BLaER1 (cell line): ENCODE measurements around the gene FTCDNL1.

Source experiments
- H3K27ac ChIP-seq: shearing (Covaris generic); formaldehyde crosslinking; 2 replicates; pipeline ENCODE4 v1.8.1; 2022
- H3K27me3 ChIP-seq: shearing (Covaris generic); formaldehyde crosslinking; 2 replicates; pipeline ENCODE4 v1.8.1; 2022
- H3K36me3 ChIP-seq: shearing (Covaris generic); formaldehyde crosslinking; 2 replicates; pipeline ENCODE4 v1.8.1; 2022
- H3K4me1 ChIP-seq: shearing (Covaris generic); formaldehyde crosslinking; 2 replicates; pipeline ENCODE4 v1.8.1; 2022
- H3K4me2 ChIP-seq: shearing (Covaris generic); formaldehyde crosslinking; 2 replicates; pipeline ENCODE4 v1.8.1; 2022
- H3K4me3 ChIP-seq: shearing (Covaris generic); formaldehyde crosslinking; 2 replicates; pipeline ENCODE4 v1.8.1; 2022
- H3K9ac ChIP-seq: shearing (Covaris generic); formaldehyde crosslinking; 2 replicates; pipeline ENCODE4 v1.8.1; 2022
- H3K9me3 ChIP-seq: shearing (Covaris generic); formaldehyde crosslinking; 2 replicates; pipeline ENCODE4 v1.8.1; 2022
- H4K20me1 ChIP-seq: shearing (Covaris generic); formaldehyde crosslinking; 2 replicates; pipeline ENCODE4 v1.8.1; 2022
- Cebpa-rat ChIP-seq: shearing (Covaris generic); IDR thresholded peaks from 2 replicates; pipeline ENCODE4 v1.8.1; 2022

The FTCDNL1 gene

GRCh38 chr2:199797431-199798403 lies 53.3 kb downstream of the FTCDNL1 start:
- H3K4me1 ChIP-seq: no peaks in the 10 kb centered on the region
- no peak overlapping the region for H3K4me3 ChIP-seq
- no peaks in the 10 kb centered on the region for H3K9me3 ChIP-seq
- no peak for TF ChIP-seq Cebpa-rat
- H3K27me3 ChIP-seq: no peaks in the 10 kb centered on the region
- no peak overlapping the region for H3K27ac ChIP-seq
- H3K4me2 ChIP-seq: no peak overlapping the region
- H3K9ac ChIP-seq: no peak overlapping the region
- no peaks in the 10 kb centered on the region for H3K36me3 ChIP-seq
- H4K20me1 ChIP-seq: no peaks in the 10 kb centered on the region

GRCh38 chr2:199792381-199792780 lies 58.6 kb downstream of the FTCDNL1 start:
- H3K4me3 ChIP-seq: no peak overlapping the region
- H4K20me1 ChIP-seq: no peaks in the 10 kb centered on the region
- H3K4me1 ChIP-seq: no peaks in the 10 kb centered on the region
- no peaks in the 10 kb centered on the region for H3K36me3 ChIP-seq
- no peaks in the 10 kb centered on the region for H3K27me3 ChIP-seq
- no peak for TF ChIP-seq Cebpa-rat
- H3K4me2 ChIP-seq: no peak overlapping the region
- no peaks in the 10 kb centered on the region for H3K9me3 ChIP-seq
- no peak overlapping the region for H3K9ac ChIP-seq
- H3K27ac ChIP-seq: no peak overlapping the region

DNA sequence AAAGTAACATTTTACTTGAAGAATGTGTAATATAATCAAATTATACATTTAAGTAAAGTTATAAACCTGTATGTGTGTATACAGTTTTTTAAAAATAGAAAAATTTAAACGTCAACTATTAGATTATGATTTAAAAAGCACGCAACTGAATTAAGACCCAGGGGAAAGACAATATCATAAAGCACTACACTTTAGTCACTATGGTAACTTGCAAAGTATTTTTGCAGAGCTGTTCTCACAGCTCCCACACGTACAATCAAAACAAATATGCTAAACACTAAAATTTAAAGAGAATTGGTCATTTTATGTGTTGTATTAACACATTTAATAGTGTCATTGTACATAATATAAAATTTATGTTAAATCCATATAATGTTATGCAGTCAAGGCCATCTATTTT lies 59.7 kb downstream of the FTCDNL1 start:
- Histone ChIP-seq H3K9me3 (no peaks in the 10 kb centered on the region), H3K4me1 (no peaks in the 10 kb centered on the region), H3K9ac (no peak overlapping the region), H3K4me3 (no peak overlapping the region), H4K20me1 (no peaks in the 10 kb centered on the region), H3K36me3 (no peaks in the 10 kb centered on the region), H3K4me2 (no peak overlapping the region), H3K27ac (no peak overlapping the region), H3K27me3 (no peaks in the 10 kb centered on the region)
- no peak for TF ChIP-seq Cebpa-rat

- H3K4me3 ChIP-seq: no peak overlapping the region
- peak overlapping the region; percentile 65 for H3K4me2 ChIP-seq
- H3K9ac ChIP-seq: no peak overlapping the region
- no peaks in the 10 kb centered on the region for H3K36me3 ChIP-seq
- no peak for TF ChIP-seq Cebpa-rat
- H3K27me3 ChIP-seq: no peaks in the 10 kb centered on the region
- no peak overlapping the region for H3K27ac ChIP-seq
- H3K4me1 ChIP-seq: peaks cover 9% of the 10 kb centered on the region
- no peaks in the 10 kb centered on the region for H3K9me3 ChIP-seq
- H4K20me1 ChIP-seq: no peaks in the 10 kb centered on the region
Measured at GRCh38 chr2:199784512-199784911, 66.5 kb downstream of the FTCDNL1 start.

- no peak for TF ChIP-seq Cebpa-rat
- no peak overlapping the region for H3K9ac ChIP-seq
- H3K9me3 ChIP-seq: no peaks in the 10 kb centered on the region
- H3K36me3 ChIP-seq: no peaks in the 10 kb centered on the region
- H3K27me3 ChIP-seq: no peaks in the 10 kb centered on the region
- no peak overlapping the region for H3K4me3 ChIP-seq
- peaks cover 12% of the 10 kb centered on the region for H3K4me1 ChIP-seq
- no peak overlapping the region for H3K4me2 ChIP-seq
- H3K27ac ChIP-seq: no peak overlapping the region
- no peaks in the 10 kb centered on the region for H4K20me1 ChIP-seq
Measured at GRCh38 chr2:199779589-199779988, 71.4 kb downstream of the FTCDNL1 start.

GRCh38 chr2:199778655-199779054 lies 72.3 kb downstream of the FTCDNL1 start:
- no peak overlapping the region for H3K27ac ChIP-seq
- H3K36me3 ChIP-seq: no peaks in the 10 kb centered on the region
- no peak overlapping the region for H3K9ac ChIP-seq
- TF ChIP-seq Cebpa-rat: no peak
- H4K20me1 ChIP-seq: no peaks in the 10 kb centered on the region
- H3K4me2 ChIP-seq: no peak overlapping the region
- H3K4me3 ChIP-seq: no peak overlapping the region
- no peaks in the 10 kb centered on the region for H3K9me3 ChIP-seq
- no peaks in the 10 kb centered on the region for H3K27me3 ChIP-seq
- H3K4me1 ChIP-seq: peaks cover 7% of the 10 kb centered on the region; the same call in 1 of the 2 replicates

DNA sequence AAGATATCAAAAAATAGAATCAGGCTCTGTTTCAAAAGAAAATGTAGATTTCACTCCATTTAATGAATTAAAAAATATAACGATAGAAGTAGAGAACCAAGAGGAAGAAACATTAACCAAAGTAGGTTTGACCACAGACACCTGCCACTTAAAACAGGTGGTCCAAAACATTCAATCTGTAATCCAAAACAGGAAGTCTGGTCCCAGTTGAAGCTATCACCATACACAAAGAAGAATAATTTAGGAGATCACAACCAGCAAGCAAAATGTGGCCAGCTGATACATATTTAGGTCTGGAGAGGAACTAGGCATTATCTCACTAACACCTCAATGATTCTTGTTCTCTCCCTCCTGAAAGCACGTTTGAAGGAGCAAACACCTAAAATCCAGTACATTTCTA lies 73.1 kb downstream of the FTCDNL1 start:
- no peaks in the 10 kb centered on the region for H4K20me1 ChIP-seq
- TF ChIP-seq Cebpa-rat: no peak

GRCh38 chr2:199777315-199777714 lies 73.7 kb downstream of the FTCDNL1 start:
- Histone ChIP-seq H3K4me3 (no peak overlapping the region), H4K20me1 (no peaks in the 10 kb centered on the region), H3K27me3 (no peaks in the 10 kb centered on the region), H3K27ac (no peak overlapping the region), H3K4me2 (no peak overlapping the region), H3K36me3 (no peaks in the 10 kb centered on the region), H3K4me1 (peaks cover 7% of the 10 kb centered on the region; the same call in 1 of the 2 replicates), H3K9ac (no peak overlapping the region), H3K9me3 (no peaks in the 10 kb centered on the region)
- no peak for TF ChIP-seq Cebpa-rat

More for the DNA sequence above, 73.1 kb downstream of the FTCDNL1 start:
- no peaks in the 10 kb centered on the region for H3K9me3 ChIP-seq
- H3K27ac ChIP-seq: no peak overlapping the region
- no peak overlapping the region for H3K4me2 ChIP-seq
- H3K4me1 ChIP-seq: peaks cover 7% of the 10 kb centered on the region; the same call in 1 of the 2 replicates
- H3K36me3 ChIP-seq: no peaks in the 10 kb centered on the region
- no peak overlapping the region for H3K9ac ChIP-seq
- no peak overlapping the region for H3K4me3 ChIP-seq
- no peaks in the 10 kb centered on the region for H3K27me3 ChIP-seq

GRCh38 chr2:199775267-199775666 lies 75.7 kb downstream of the FTCDNL1 start:
- TF ChIP-seq Cebpa-rat: no peak
- Histone ChIP-seq H3K4me3 (no peak overlapping the region), H3K27ac (no peak overlapping the region)

More at GRCh38 chr2:199775267-199775666, 75.7 kb downstream of the FTCDNL1 start:
- no peaks in the 10 kb centered on the region for H4K20me1 ChIP-seq
- no peak overlapping the region for H3K9ac ChIP-seq
- no peak overlapping the region for H3K4me2 ChIP-seq
- H3K27me3 ChIP-seq: no peaks in the 10 kb centered on the region
- peaks cover 7% of the 10 kb centered on the region; the same call in 1 of the 2 replicates for H3K4me1 ChIP-seq
- no peaks in the 10 kb centered on the region for H3K36me3 ChIP-seq
- no peaks in the 10 kb centered on the region for H3K9me3 ChIP-seq
